LNCAP (cell line): ENCODE data around the gene SLCO3A1.

Experiments
- CTCF ChIP-seq: fragments of 450-650 bp; IDR thresholded peaks from 2 replicates; pipeline ENCODE4 v1.5.1; 2017; ENCODE audit warnings: mild to moderate bottlenecking

SLCO3A1 gene

GRCh38 chr15:91970142-91970541 is 116.6 kb downstream of the SLCO3A1 start:
- TF ChIP-seq CTCF: no peak

GRCh38 chr15:91973481-91973880 is 120.0 kb downstream of the SLCO3A1 start:
- TF ChIP-seq CTCF: no peak

DNA sequence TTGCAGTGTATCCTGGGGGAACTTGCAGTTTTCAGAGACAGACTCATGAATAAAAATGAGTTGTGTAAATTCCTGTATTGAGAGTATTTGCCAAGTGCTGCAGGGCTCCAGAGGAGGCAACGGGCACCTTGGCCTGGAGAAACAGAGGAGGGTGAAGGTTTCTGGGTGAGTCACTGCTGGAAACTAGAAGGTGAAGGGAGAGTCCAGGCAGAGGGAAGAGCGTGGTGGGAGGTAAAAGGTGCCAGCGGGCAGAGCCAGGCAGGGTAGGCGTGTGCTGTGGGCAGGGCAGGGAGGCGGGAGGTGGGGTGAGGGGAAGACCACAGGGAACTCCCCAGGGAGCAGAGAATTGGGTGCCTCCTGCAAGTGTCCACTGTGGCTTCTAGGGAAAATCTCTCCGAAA is 120.8 kb downstream of the SLCO3A1 start:
- no peak for TF ChIP-seq CTCF

GRCh38 chr15:91975241-91975978 is 121.9 kb downstream of the SLCO3A1 start:
- no peak for TF ChIP-seq CTCF

DNA sequence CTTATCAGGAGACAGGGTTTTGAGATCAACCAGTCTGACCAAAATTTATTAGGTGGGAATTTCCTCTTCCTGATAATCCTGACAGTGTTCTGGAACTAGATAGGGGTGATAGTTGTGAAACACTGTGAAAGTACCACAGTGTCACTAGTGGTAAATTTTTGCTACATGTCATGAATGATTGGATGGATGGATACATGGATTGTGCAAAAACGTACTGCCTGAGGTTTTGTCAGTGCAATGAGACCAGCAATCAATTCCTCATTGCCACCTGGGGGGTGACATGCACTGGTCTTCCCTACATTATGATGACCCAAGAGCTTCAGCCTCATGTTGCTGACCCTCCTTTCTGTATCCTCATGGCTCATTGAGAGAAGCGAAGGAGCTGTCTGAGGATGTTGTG is 123.5 kb downstream of the SLCO3A1 start:
- no peak for TF ChIP-seq CTCF

GRCh38 chr15:91980502-91981267 is 127.2 kb downstream of the SLCO3A1 start:
- no peak for TF ChIP-seq CTCF

DNA sequence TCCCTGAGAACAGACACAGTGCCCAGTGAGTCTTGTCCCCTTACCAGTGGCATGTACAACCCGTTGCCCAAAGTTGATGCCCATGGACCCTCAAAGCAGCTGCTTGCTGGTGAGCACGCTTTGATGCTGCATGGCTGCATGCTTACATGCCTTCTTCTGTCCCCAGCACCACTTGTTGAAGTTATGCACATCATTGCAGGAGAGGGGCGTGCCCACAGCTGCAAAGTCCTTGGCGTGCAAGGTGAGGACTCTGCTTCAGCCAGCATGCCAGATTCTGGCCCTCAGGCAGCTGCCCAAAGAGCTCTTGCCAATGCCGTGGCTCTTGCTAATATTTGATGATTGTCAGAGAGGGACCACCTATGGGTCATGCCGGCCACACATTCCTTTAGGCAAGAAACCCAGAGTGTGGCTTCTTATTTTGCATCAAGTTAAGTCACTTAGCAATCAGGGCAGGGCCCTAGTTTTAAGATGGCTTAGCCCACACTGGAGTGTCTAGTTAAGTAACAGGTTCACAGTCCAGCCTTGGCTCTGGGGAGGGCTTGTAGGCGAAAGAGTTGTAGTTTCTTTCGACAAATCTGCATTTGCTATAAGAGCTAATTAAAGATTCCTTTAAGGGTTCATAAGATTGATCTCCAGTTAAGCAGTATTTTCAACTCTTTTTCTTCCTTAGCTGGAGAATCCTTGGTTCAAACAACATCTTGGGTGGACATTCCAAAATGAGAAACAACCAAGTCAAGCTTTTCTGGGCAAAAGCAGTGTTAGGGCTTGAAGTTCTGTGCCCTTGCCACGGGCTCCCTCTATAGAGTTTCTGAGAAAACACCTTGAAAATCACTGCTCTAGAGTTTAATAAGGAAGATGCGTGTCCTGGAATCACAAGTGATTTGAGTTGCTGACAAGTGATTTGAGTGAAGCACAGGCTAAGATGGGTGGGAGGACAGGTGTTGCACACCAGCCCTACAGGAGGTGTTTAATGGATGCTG is 128.6 kb downstream of the SLCO3A1 start:
- 0 out of 2 replicates have a peak, but pooled peaks have one; percentile 15 for TF ChIP-seq CTCF
